ENCODE measurements around the gene NARF. TPM values are rescaled to one million over a fixed set of nuclear protein-coding genes. Genes with fewer than 3 reads are reported as not detected.

NARF gene
- total RNA-seq, 1 experiment from 2014 or later, result 20.6 TPM

DNA sequence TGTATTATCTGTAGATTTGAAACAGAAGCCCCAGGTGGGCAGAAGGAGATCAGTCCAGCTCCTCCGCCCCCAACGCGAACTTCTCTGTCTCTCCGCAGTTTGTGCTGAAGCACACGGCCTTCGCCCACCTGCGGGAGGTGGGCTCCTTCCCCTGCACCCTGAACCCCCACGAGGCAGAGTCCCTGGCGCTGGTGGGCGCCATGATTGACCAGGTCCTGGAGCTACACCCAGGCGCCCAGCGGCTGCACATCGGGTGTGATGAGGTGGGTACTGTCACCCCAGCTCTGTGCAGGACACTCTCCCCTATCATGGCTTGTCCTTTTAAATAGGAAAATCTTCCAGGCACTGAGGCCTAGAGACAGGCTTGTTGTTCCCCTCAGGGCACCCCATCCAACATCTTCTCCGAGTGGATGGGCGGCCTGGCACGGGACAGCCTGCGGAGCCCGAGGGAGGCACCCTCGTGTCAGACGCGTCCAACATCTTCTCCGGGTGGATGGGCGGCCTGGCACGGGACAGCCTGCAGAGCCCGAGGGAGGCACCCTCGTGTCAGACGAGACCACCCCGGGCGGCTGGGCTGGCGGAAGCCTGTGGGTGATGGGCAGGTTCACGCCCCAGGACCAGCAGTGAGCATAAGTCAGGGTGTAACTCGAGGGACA, 24.9 kb upstream of the NARF start:
- CTCF ChIA-PET, result interaction anchor here (0.7 kb wide), 1 partner anchor 121 kb away, joined by 3 read pairs; no protein-coding TSS in a partner anchor
- Mint-ChIP-seq H3K9me3 (ENCODE audit: unreplicated experiment) (no peaks in the 10 kb centered on the region), H3K36me3 (ENCODE audit: insufficient read depth, unreplicated experiment) (no peaks in the 10 kb centered on the region), H3K4me3 (ENCODE audit: unreplicated experiment) (no peak overlapping the region), H3K27me3 (ENCODE audit: insufficient read depth, unreplicated experiment) (no peaks in the 10 kb centered on the region), H3K4me1 (ENCODE audit: insufficient read depth, unreplicated experiment) (no peaks in the 10 kb centered on the region), H3K27ac (ENCODE audit: low read depth, unreplicated experiment) (no peak overlapping the region)
- no peak for DNase-seq (ENCODE audit: unreplicated experiment)
- POLR2A ChIA-PET, result no interaction called here
- TF ChIP-seq, protein P1, sequence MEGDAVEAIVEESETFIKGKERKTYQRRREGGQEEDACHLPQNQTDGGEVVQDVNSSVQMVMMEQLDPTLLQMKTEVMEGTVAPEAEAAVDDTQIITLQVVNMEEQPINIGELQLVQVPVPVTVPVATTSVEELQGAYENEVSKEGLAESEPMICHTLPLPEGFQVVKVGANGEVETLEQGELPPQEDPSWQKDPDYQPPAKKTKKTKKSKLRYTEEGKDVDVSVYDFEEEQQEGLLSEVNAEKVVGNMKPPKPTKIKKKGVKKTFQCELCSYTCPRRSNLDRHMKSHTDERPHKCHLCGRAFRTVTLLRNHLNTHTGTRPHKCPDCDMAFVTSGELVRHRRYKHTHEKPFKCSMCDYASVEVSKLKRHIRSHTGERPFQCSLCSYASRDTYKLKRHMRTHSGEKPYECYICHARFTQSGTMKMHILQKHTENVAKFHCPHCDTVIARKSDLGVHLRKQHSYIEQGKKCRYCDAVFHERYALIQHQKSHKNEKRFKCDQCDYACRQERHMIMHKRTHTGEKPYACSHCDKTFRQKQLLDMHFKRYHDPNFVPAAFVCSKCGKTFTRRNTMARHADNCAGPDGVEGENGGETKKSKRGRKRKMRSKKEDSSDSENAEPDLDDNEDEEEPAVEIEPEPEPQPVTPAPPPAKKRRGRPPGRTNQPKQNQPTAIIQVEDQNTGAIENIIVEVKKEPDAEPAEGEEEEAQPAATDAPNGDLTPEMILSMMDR (IDR thresholded peaks at IDR 0.05; ENCODE audit: unreplicated experiment), result no peak
- intact Hi-C loops (cut with micrococcal nuclease), result no loop called here
- no TSS peak for BruUV-seq (replicated peaks)

- no peak overlapping the region for H3K27ac Mint-ChIP-seq (ENCODE audit: low read depth, unreplicated experiment)
- no peaks in the 10 kb centered on the region for H3K36me3 Mint-ChIP-seq (ENCODE audit: insufficient read depth, unreplicated experiment)
- TF ChIP-seq, protein P1 (IDR thresholded peaks at IDR 0.05; ENCODE audit: unreplicated experiment), result no peak
- no peaks in the 10 kb centered on the region for H3K27me3 Mint-ChIP-seq (ENCODE audit: insufficient read depth, unreplicated experiment)
- BruUV-seq (replicated peaks), result no TSS peak
- H3K9me3 Mint-ChIP-seq (ENCODE audit: unreplicated experiment), result no peaks in the 10 kb centered on the region
- no peak overlapping the region for H3K4me3 Mint-ChIP-seq (ENCODE audit: unreplicated experiment)
- intact Hi-C loops (cut with micrococcal nuclease), result no loop called here
- CTCF ChIA-PET, result no interaction called here
- H3K4me1 Mint-ChIP-seq (ENCODE audit: insufficient read depth, unreplicated experiment), result no peaks in the 10 kb centered on the region
- POLR2A ChIA-PET, result no interaction called here
- no peak for DNase-seq (ENCODE audit: unreplicated experiment)
Measured at GRCh38 chr17:82434216-82434565, 24.4 kb upstream of the NARF start.

- no peaks in the 10 kb centered on the region for H3K36me3 Mint-ChIP-seq (ENCODE audit: insufficient read depth, unreplicated experiment)
- DNase-seq (ENCODE audit: unreplicated experiment), result no peak
- intact Hi-C loops (cut with micrococcal nuclease), result no loop called here
- no peak overlapping the region for H3K27ac Mint-ChIP-seq (ENCODE audit: low read depth, unreplicated experiment)
- ChIA-PET CTCF (no interaction called here), POLR2A (no interaction called here)
- H3K4me3 Mint-ChIP-seq (ENCODE audit: unreplicated experiment), result no peak overlapping the region
- H3K27me3 Mint-ChIP-seq (ENCODE audit: insufficient read depth, unreplicated experiment), result no peaks in the 10 kb centered on the region
- no peaks in the 10 kb centered on the region for H3K4me1 Mint-ChIP-seq (ENCODE audit: insufficient read depth, unreplicated experiment)
- H3K9me3 Mint-ChIP-seq (ENCODE audit: unreplicated experiment), result no peaks in the 10 kb centered on the region
- no TSS peak for BruUV-seq (replicated peaks)
- TF ChIP-seq, protein P1 (IDR thresholded peaks at IDR 0.05; ENCODE audit: unreplicated experiment), result no peak
Measured at GRCh38 chr17:82435103-82435502, 23.4 kb upstream of the NARF start.

- DNase-seq (ENCODE audit: unreplicated experiment), result no peak
- intact Hi-C loops (cut with micrococcal nuclease), result no loop called here
- Mint-ChIP-seq H3K27me3 (ENCODE audit: insufficient read depth, unreplicated experiment) (no peaks in the 10 kb centered on the region), H3K4me1 (ENCODE audit: insufficient read depth, unreplicated experiment) (no peaks in the 10 kb centered on the region), H3K27ac (ENCODE audit: low read depth, unreplicated experiment) (no peak overlapping the region), H3K9me3 (ENCODE audit: unreplicated experiment) (no peaks in the 10 kb centered on the region), H3K36me3 (ENCODE audit: insufficient read depth, unreplicated experiment) (no peaks in the 10 kb centered on the region), H3K4me3 (ENCODE audit: unreplicated experiment) (no peak overlapping the region)
- CTCF ChIA-PET, result interaction anchor here (0.6 kb wide), 1 partner anchor 85 kb away, joined by 3 read pairs; no protein-coding TSS in a partner anchor
- TF ChIP-seq, protein P1 (IDR thresholded peaks at IDR 0.05; ENCODE audit: unreplicated experiment), result no peak
- BruUV-seq (replicated peaks), result no TSS peak
- POLR2A ChIA-PET, result interaction anchor here (0.6 kb wide), 1 partner anchor 47 kb away, joined by 3 read pairs; no protein-coding TSS in a partner anchor
Measured at GRCh38 chr17:82435601-82436583, 22.6 kb upstream of the NARF start.

All from MCF 10A (cell line).